Tibial artery (tissue), 4 donors: Measurements from ENCODE around the gene EGFLAM.

Experiments
- DNase-seq, 2 donors: peaks; one replicate each; pipeline ENCODE4 v3.0.0-alpha.2; 2019
- H3K27ac ChIP-seq, 2 donors: fragments of 200-600 bp; sonication (generic) in 1 of 2; 1 replicate in 1 of 2; 2 replicates in 1 of 2; pipeline ENCODE4 v1.5.1; 2018 to 2019; ENCODE audit warnings: mild to moderate bottlenecking in 1 of 2
- H3K27me3 ChIP-seq, 2 donors: fragments of 200-600 bp; sonication (generic) in 1 of 2; one replicate each; pipeline versions ENCODE4 v1.5.1 to v1.6.0; 2016 to 2019
- H3K36me3 ChIP-seq, 3 donors: fragments of 200-600 bp; sonication (generic) in 2 of 3; one replicate each; pipeline ENCODE4 v1.5.1; 2016 to 2019; ENCODE audit warnings: mild to moderate bottlenecking in 2 of 3
- H3K4me1 ChIP-seq, 4 donors: fragments of 200-600 bp; sonication (generic) in 2 of 4; 1 replicate in 3 of 4; 2 replicates in 1 of 4; pipeline ENCODE4 v1.5.1; 2016 to 2019
- H3K4me3 ChIP-seq, 2 donors: fragments of 200-600 bp; sonication (generic) in 1 of 2; 1 replicate in 1 of 2; 2 replicates in 1 of 2; pipeline ENCODE4 v1.5.1; 2018 to 2019; ENCODE audit warnings: mild to moderate bottlenecking in 2 of 2
- H3K9me3 ChIP-seq, 3 donors: fragments of 200-600 bp; sonication (generic) in 1 of 3; one replicate each; pipeline ENCODE4 v1.5.1; 2016 to 2019
- CTCF ChIP-seq, 2 experiments: fragments of 200-600 bp in 1 of 2; fragments of 450-650 bp in 1 of 2; IDR thresholded peaks; one replicate each; pipeline ENCODE4 v1.5.1; 2017 to 2019; ENCODE audit warnings: antibody characterized with exemption in 2 of 2, mild to moderate bottlenecking in 1 of 2, moderate library complexity in 1 of 2
- intact Hi-C: fragments of 100-400 bp; cut with DNase I; formaldehyde crosslinking; loops from one replicate; pipeline ENCODE4 v1.15.0; 2023; ENCODE audit warnings: low total_unique reads

Gene EGFLAM

DNA sequence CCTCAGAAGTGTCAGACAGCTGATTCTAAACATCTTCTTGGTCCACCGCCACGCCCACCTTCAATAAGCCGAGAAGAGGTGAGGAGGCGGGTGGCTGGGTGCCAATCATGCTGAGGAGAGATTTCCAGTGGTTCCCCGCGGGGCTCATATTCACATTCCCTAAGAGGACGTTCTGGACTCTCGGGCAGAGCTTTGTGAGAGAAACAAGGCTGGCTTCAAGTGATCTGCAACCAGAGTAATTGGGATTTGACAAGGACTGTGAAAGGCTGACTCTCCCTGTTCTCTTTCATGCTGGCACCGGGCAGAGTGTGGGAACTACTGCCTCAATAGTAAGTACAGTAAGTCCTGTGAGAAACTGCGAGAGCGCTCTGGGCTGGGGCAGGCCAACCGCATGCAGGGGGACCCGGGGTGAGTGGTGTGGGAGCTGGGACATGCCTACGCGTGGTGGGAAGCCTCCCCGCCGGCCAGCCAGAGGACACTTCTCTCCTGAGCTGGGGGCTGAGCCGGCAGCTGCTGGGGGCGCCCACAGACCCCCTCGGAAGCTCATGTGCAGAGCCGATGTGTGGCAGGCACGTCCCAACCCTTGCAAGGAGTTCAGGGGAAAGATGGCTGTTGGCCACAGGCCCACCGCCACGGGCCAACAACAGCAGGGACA lies 187.1 kb downstream of the EGFLAM start:
- no peak for TF ChIP-seq CTCF (IDR thresholded peaks at IDR 0.05)
- Histone ChIP-seq H3K27ac (peak overlapping the region; percentile 81), H3K4me1 (peaks cover 0 to 46% (median 16%) of the 10 kb centered on the region in 4 donors), H3K4me3 (peak overlapping the region; percentile 55 to 70), H3K9me3 (no peaks in the 10 kb centered on the region), H3K36me3 (peaks cover 0 to 6% (median 0%) of the 10 kb centered on the region in 3 donors), H3K27me3 (no peaks in the 10 kb centered on the region)
- intact Hi-C loops: loop anchor here (5.0 kb wide), 1 partner anchor 112 kb away; the partner anchor contains the start of gene LIFR
- DNase-seq: peak in 1 of 2 donors; percentile 86

GRCh38 chr5:38446029-38446522 lies 187.7 kb downstream of the EGFLAM start:
- no peaks in the 10 kb centered on the region for H3K27me3 ChIP-seq
- H3K27ac ChIP-seq: peak overlapping the region; percentile 81
- peaks cover 0 to 46% (median 16%) of the 10 kb centered on the region in 4 donors for H3K4me1 ChIP-seq
- peaks cover 0 to 11% (median 0%) of the 10 kb centered on the region in 3 donors for H3K36me3 ChIP-seq
- intact Hi-C loops: loop anchor here (5.0 kb wide), 1 partner anchor 111 kb away; the partner anchor contains the start of gene LIFR
- no peaks in the 10 kb centered on the region for H3K9me3 ChIP-seq
- TF ChIP-seq CTCF (IDR thresholded peaks at IDR 0.05): no peak
- no peak for DNase-seq
- H3K4me3 ChIP-seq: peak overlapping the region; percentile 55 to 70

GRCh38 chr5:38447056-38447455 lies 188.7 kb downstream of the EGFLAM start:
- Histone ChIP-seq H3K9me3 (no peaks in the 10 kb centered on the region), H3K36me3 (peaks cover 0 to 21% (median 0%) of the 10 kb centered on the region in 3 donors), H3K4me1 (peaks cover 0 to 38% (median 12%) of the 10 kb centered on the region in 4 donors), H3K4me3 (no peak overlapping the region), H3K27me3 (no peaks in the 10 kb centered on the region), H3K27ac (peak overlapping the region in 1 of 2 donors; percentile 81)
- intact Hi-C loops: loop anchor here (5.0 kb wide), 1 partner anchor 110 kb away; the partner anchor contains the start of gene LIFR
- DNase-seq: no peak
- TF ChIP-seq CTCF (IDR thresholded peaks at IDR 0.05): no peak

DNA sequence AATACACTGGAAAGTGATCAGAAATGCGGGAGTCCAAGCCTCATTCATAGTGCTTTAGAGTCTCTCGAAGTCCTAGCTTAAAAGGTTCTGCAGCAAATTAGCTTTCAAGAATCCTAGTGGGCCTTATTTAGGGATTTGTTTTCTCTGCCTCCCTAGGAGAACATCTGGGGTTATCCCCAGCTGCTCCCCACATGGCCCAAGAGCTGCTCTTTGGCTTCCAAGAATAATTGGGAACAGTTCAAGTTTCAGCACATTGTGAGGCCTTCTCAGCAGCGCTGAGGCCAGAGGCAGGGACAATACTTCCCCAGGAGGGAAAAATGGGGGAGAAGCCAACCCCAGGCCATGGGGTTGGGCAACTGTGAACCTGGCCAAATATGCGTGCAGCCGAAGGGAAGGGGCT lies 189.4 kb downstream of the EGFLAM start:
- H3K36me3 ChIP-seq: peaks cover 0 to 28% (median 6%) of the 10 kb centered on the region in 3 donors
- H3K4me3 ChIP-seq: no peak overlapping the region
- H3K27me3 ChIP-seq: no peaks in the 10 kb centered on the region
- intact Hi-C loops: loop anchor here (5.0 kb wide), 1 partner anchor 110 kb away; the partner anchor contains the start of gene LIFR
- no peaks in the 10 kb centered on the region for H3K9me3 ChIP-seq
- DNase-seq: no peak
- H3K4me1 ChIP-seq: peaks cover 0 to 38% (median 12%) of the 10 kb centered on the region in 4 donors
- no peak for TF ChIP-seq CTCF (IDR thresholded peaks at IDR 0.05)
- H3K27ac ChIP-seq: peak overlapping the region in 1 of 2 donors; percentile 81

- Histone ChIP-seq H3K9me3 (no peaks in the 10 kb centered on the region), H3K4me1 (peaks cover 0 to 38% (median 12%) of the 10 kb centered on the region in 4 donors), H3K4me3 (no peak overlapping the region), H3K27ac (peak overlapping the region in 1 of 2 donors; percentile 81), H3K36me3 (peaks cover 0 to 38% (median 6%) of the 10 kb centered on the region in 3 donors), H3K27me3 (no peaks in the 10 kb centered on the region)
- intact Hi-C loops: loop anchor here (5.0 kb wide), 1 partner anchor 109 kb away; the partner anchor contains the start of gene LIFR
- TF ChIP-seq CTCF (IDR thresholded peaks at IDR 0.05): no peak
- no peak for DNase-seq
These were observed 190.4 kb downstream of the EGFLAM start for GRCh38 chr5:38448568-38449350.
